Measurements from ENCODE around the gene ARNT2.

ARNT2 gene

DNA sequence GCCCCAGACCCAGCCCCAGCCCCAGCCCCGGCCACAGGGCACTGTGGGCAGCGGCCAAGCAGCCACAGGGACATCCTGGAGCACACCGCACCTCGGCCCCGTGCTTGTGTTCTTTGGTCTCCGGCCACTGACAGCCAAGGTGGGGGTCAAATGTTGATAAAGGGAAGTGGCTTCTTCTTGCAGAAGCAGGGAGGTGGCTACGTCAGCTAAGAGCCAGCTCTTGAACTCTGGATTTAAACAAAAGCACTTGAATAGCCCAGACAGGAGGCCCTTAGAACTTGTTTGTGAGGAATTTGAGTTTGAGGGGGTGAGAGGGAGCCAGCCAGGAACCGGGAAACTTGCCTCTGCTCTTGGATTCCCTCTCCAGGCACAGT is 155.1 kb downstream of the ARNT2 start:
- H3K4me1 ChIP-seq (ENCODE audit: control insufficient read depth, insufficient read depth, low read length): no peaks in the 10 kb centered on the region
- H3K4me3 ChIP-seq (ENCODE audit: low read length): no peak overlapping the region
- H3K9me3 ChIP-seq (ENCODE audit: control insufficient read depth, low read length): no peaks in the 10 kb centered on the region
- H3K27me3 ChIP-seq (ENCODE audit: control insufficient read depth, insufficient read depth, low read length): no peaks in the 10 kb centered on the region
- no peaks in the 10 kb centered on the region for H3K36me3 ChIP-seq (ENCODE audit: control insufficient read depth, insufficient read depth, low read length)
- no peak overlapping the region for H3K9ac ChIP-seq (ENCODE audit: low read length)

DNA sequence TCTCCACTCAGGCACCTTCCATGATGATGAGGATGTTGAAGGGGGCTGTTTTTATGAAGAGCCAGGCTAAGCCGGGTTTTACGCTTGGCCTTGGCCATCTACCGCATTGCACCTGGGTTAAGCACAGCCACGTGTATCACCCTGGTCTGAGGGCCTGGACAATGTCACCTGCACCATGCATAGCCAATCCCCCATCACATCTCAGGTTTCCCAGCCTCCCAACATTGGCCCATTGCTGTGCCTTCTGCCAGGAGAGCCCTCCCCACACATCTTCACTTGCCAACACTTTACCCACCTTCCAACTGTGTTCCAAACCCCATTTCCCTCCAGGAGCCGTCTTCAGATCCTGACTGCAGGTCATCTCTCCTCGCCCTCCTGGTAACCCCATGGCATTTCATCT is 155.6 kb downstream of the ARNT2 start:
- H3K36me3 ChIP-seq (ENCODE audit: control insufficient read depth, insufficient read depth, low read length): no peaks in the 10 kb centered on the region
- H3K4me3 ChIP-seq (ENCODE audit: low read length): no peak overlapping the region
- H3K4me1 ChIP-seq (ENCODE audit: control insufficient read depth, insufficient read depth, low read length): no peaks in the 10 kb centered on the region
- no peaks in the 10 kb centered on the region for H3K27me3 ChIP-seq (ENCODE audit: control insufficient read depth, insufficient read depth, low read length)
- no peaks in the 10 kb centered on the region for H3K9me3 ChIP-seq (ENCODE audit: control insufficient read depth, low read length)
- no peak overlapping the region for H3K9ac ChIP-seq (ENCODE audit: low read length)

DNA sequence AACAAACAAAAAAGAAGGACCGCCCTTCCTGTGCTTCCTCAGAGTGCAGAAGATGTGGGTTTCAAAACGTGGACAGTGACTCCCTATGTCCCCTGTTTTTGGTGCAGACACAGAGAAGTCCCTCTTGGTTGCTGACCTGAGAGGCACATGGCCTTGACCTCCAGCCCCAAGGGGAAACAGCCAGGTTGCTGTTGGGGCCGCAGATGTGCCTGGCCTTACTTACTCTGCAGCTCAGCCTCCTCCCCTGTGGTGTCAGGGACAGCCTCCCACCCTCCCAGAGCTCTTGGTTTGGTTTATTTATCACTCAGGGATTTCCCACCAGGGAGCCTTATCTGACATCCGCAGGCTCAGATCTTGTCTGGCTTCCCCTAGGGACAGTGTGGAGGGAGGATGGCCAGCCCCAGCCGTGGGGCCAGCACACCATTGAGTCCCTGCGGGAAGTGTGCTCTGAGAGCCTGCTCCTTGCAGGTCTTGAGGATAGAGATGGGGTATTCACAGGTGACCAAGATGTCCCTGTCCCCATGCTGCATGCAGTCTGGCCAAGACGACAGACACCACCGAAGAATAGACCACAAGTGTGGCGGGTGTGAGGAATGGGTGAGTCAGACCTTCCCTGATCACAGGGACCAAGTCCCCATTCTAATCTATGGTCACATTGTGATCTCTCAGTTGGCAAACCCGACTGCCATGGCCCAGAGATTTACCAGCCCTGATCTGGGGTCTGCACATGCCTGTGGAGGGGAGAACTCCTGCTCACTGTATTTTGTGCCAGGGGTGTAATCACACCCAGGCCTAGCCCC is 156.6 kb downstream of the ARNT2 start:
- H3K27me3 ChIP-seq (ENCODE audit: control insufficient read depth, insufficient read depth, low read length): no peaks in the 10 kb centered on the region
- H3K36me3 ChIP-seq (ENCODE audit: control insufficient read depth, insufficient read depth, low read length): no peaks in the 10 kb centered on the region
- no peak overlapping the region for H3K9ac ChIP-seq (ENCODE audit: low read length)
- no peaks in the 10 kb centered on the region for H3K4me1 ChIP-seq (ENCODE audit: control insufficient read depth, insufficient read depth, low read length)
- no peak overlapping the region for H3K4me3 ChIP-seq (ENCODE audit: low read length)
- no peaks in the 10 kb centered on the region for H3K9me3 ChIP-seq (ENCODE audit: control insufficient read depth, low read length)

DNA sequence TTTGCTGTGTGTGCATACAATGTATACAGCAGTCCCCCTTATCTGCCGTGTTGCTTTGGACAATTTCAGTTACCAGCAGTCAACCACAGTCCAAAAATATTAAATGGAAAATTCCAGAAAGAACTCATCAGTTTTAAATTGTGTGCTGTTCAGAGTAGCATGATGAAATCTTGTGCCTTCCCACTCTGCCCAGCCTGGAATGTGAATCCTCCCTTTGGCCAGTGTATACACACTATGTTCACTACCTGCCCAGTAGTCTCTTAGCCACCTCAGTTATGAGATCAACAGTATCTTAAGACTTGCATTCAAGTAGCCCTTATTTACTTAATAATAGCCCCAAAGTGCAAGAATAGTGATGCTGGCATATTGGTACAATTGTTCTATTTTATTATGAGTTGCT is 157.3 kb downstream of the ARNT2 start:
- H3K9me3 ChIP-seq (ENCODE audit: control insufficient read depth, low read length): no peaks in the 10 kb centered on the region
- H3K9ac ChIP-seq (ENCODE audit: low read length): no peak overlapping the region
- H3K27me3 ChIP-seq (ENCODE audit: control insufficient read depth, insufficient read depth, low read length): no peaks in the 10 kb centered on the region
- H3K36me3 ChIP-seq (ENCODE audit: control insufficient read depth, insufficient read depth, low read length): no peaks in the 10 kb centered on the region
- H3K4me1 ChIP-seq (ENCODE audit: control insufficient read depth, insufficient read depth, low read length): no peaks in the 10 kb centered on the region
- H3K4me3 ChIP-seq (ENCODE audit: low read length): no peak overlapping the region

DNA sequence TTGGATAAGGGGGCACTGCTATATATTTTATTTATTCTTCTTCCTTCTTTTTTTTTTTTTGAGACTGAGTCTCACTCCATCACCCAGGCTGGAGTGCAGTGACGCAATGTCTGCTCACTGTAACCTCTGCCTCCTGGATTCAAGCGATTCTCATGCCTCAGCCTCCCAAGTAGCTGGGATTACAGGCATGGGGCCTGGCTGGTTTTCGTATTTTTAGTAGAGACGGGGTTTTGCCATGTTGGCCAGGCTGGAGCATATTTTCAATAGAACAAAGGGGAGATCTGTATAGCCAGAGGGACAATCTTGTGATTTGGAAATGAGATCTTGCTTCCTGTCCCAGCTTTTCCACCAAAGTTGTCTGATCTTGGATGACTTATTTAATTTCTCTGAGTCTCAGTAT is 157.9 kb downstream of the ARNT2 start:
- H3K4me3 ChIP-seq (ENCODE audit: low read length): no peak overlapping the region
- H3K27me3 ChIP-seq (ENCODE audit: control insufficient read depth, insufficient read depth, low read length): no peaks in the 10 kb centered on the region
- H3K4me1 ChIP-seq (ENCODE audit: control insufficient read depth, insufficient read depth, low read length): no peaks in the 10 kb centered on the region
- no peaks in the 10 kb centered on the region for H3K9me3 ChIP-seq (ENCODE audit: control insufficient read depth, low read length)
- H3K36me3 ChIP-seq (ENCODE audit: control insufficient read depth, insufficient read depth, low read length): no peaks in the 10 kb centered on the region
- no peak overlapping the region for H3K9ac ChIP-seq (ENCODE audit: low read length)

DNA sequence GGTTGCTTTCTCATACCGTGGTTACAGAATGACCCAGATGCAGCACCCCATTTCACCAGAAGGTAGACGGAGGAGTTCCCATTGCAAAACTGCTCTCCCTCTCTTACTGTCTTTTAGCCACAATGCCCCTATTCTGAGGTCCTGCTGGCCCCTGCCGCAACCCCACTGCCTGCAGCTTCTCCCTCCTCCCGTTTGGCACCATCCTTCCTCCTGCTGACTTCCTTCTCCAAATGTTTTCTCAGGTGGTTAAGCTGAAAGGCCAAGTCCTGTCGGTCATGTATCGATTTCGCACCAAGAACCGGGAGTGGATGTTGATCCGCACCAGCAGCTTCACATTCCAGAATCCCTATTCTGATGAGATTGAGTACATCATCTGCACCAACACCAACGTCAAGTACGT is 158.7 kb downstream of the ARNT2 start:
- Histone ChIP-seq H3K36me3 (ENCODE audit: control insufficient read depth, insufficient read depth, low read length) (no peaks in the 10 kb centered on the region), H3K9me3 (ENCODE audit: control insufficient read depth, low read length) (no peaks in the 10 kb centered on the region), H3K27me3 (ENCODE audit: control insufficient read depth, insufficient read depth, low read length) (no peaks in the 10 kb centered on the region), H3K4me1 (ENCODE audit: control insufficient read depth, insufficient read depth, low read length) (no peaks in the 10 kb centered on the region), H3K4me3 (ENCODE audit: low read length) (no peak overlapping the region), H3K9ac (ENCODE audit: low read length) (no peak overlapping the region)

DNA sequence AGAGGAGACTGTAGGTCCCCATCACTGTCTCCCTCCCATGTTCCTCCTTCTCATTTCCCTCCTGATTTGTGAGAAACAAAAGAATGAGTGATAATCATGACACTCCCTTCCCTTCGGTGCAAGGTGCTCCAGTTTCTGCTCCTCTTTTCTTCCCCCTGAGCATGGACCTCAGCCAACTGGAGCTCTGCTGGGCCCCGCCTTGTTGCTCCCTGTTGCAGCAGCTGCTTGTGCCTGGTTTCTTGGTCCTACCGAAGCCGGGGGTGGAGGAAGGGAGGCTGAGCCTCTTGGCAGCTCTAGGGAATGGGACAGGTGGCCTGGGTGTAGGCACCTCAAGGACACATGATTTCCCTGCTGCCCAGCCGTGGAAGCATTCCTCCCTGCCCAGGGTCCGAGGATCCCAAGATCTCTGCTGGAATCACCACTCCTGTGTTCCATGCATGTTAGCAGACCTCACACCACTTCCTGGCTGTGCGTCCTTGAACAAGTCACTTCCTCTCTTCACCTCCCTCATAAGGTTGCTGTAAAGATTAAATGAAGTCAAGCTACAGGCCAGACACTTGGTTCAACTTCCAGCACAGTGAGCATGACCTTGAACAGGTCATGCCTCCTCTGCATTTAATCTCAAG is 159.3 kb downstream of the ARNT2 start:
- H3K9ac ChIP-seq (ENCODE audit: low read length): no peak overlapping the region
- H3K36me3 ChIP-seq (ENCODE audit: control insufficient read depth, insufficient read depth, low read length): no peaks in the 10 kb centered on the region
- H3K4me3 ChIP-seq (ENCODE audit: low read length): no peak overlapping the region
- no peaks in the 10 kb centered on the region for H3K27me3 ChIP-seq (ENCODE audit: control insufficient read depth, insufficient read depth, low read length)
- H3K9me3 ChIP-seq (ENCODE audit: control insufficient read depth, low read length): no peaks in the 10 kb centered on the region
- H3K4me1 ChIP-seq (ENCODE audit: control insufficient read depth, insufficient read depth, low read length): no peaks in the 10 kb centered on the region

DNA sequence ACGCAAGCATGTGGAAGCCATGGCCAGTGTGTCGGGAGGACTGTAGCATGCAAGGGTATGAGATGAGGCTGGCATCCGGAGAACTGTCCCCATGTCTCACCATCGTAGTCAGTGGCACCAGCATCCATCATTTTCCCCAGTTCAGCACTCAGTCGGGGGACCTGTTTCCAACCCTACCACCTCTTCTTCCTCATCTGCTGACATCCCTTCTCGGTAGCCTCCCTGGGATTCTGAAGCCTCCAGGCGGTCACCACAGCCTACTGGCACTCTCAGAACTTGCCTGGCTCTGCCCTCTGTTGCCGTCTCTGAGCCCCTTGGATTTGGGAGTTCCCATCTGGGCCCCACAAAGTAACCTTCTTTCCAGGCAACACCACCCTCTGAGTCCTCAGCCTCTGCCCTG is 159.9 kb downstream of the ARNT2 start:
- Histone ChIP-seq H3K9me3 (ENCODE audit: control insufficient read depth, low read length) (no peaks in the 10 kb centered on the region), H3K9ac (ENCODE audit: low read length) (no peak overlapping the region), H3K27me3 (ENCODE audit: control insufficient read depth, insufficient read depth, low read length) (no peaks in the 10 kb centered on the region), H3K4me1 (ENCODE audit: control insufficient read depth, insufficient read depth, low read length) (no peaks in the 10 kb centered on the region), H3K4me3 (ENCODE audit: low read length) (no peak overlapping the region), H3K36me3 (ENCODE audit: control insufficient read depth, insufficient read depth, low read length) (no peaks in the 10 kb centered on the region)

DNA sequence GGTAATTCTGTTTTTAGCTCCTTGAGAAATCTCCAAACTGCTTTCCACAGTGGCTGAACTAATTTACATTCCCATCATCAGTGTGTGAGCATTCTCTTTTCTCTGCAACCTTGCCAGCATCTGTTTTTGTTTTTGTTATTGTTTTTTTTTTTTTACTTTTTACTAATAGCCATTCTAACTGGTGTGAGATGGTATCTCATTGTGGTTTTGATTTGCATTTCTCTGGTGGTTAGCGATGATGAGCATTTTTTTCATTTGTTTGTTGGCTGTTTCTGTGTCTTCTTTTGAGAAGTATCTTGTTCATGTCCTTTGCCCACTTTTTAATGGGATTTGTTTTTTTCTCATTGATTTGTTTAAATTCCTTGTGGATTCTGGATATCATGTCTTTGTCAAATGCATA is 161.2 kb downstream of the ARNT2 start:
- H3K4me3 ChIP-seq (ENCODE audit: low read length): no peak overlapping the region
- H3K27me3 ChIP-seq (ENCODE audit: control insufficient read depth, insufficient read depth, low read length): no peaks in the 10 kb centered on the region
- H3K9me3 ChIP-seq (ENCODE audit: control insufficient read depth, low read length): no peaks in the 10 kb centered on the region
- H3K9ac ChIP-seq (ENCODE audit: low read length): no peak overlapping the region
- no peaks in the 10 kb centered on the region for H3K4me1 ChIP-seq (ENCODE audit: control insufficient read depth, insufficient read depth, low read length)
- no peaks in the 10 kb centered on the region for H3K36me3 ChIP-seq (ENCODE audit: control insufficient read depth, insufficient read depth, low read length)

DNA sequence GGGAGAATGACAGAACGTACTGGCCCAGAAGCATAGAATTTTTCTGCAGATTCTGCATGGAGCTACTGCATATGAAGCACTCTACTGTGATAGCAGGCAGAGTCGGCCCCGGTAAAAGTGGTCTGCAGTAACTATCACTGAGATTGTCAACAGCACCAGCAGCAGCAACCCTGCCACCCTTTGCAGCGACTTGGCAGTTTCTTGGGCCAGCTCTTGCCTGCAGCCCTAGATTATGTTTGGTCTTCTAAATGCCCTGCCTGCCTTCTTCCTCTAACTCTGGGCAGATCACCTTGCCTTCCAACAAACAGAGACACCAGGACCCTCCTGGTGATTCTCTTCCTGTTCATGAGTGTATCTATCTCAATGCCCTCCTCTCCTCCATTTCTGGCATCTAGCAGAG is 161.8 kb downstream of the ARNT2 start:
- Histone ChIP-seq H3K4me3 (ENCODE audit: low read length) (no peak overlapping the region), H3K27me3 (ENCODE audit: control insufficient read depth, insufficient read depth, low read length) (no peaks in the 10 kb centered on the region), H3K4me1 (ENCODE audit: control insufficient read depth, insufficient read depth, low read length) (no peaks in the 10 kb centered on the region), H3K36me3 (ENCODE audit: control insufficient read depth, insufficient read depth, low read length) (no peaks in the 10 kb centered on the region), H3K9me3 (ENCODE audit: control insufficient read depth, low read length) (no peaks in the 10 kb centered on the region), H3K9ac (ENCODE audit: low read length) (no peak overlapping the region)

DNA sequence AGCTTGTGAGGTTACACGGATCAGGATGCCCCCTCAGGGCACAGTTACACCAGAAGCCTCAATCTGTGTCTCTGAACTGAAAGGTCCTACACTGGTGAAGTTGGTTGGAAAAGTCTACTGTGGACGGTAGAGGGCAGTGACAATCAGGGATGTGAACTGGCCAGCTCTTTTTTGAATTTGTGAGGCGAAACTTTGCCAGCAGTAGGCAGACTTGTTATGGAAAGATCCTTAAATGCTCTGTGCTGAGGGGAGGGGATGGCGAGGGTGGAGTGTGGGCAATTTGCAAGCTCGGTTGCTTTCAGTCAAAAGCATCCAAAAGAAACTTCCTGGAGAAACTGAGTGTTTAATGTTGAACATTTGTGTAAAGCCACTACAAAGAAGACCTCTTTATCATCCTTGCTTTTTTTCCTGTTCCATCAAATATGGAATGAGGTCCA is 163.6 kb downstream of the ARNT2 start:
- Histone ChIP-seq H3K4me3 (ENCODE audit: low read length) (no peak overlapping the region), H3K36me3 (ENCODE audit: control insufficient read depth, insufficient read depth, low read length) (no peaks in the 10 kb centered on the region), H3K9me3 (ENCODE audit: control insufficient read depth, low read length) (no peaks in the 10 kb centered on the region), H3K9ac (ENCODE audit: low read length) (no peak overlapping the region), H3K4me1 (ENCODE audit: control insufficient read depth, insufficient read depth, low read length) (no peaks in the 10 kb centered on the region), H3K27me3 (ENCODE audit: control insufficient read depth, insufficient read depth, low read length) (no peaks in the 10 kb centered on the region)

DNA sequence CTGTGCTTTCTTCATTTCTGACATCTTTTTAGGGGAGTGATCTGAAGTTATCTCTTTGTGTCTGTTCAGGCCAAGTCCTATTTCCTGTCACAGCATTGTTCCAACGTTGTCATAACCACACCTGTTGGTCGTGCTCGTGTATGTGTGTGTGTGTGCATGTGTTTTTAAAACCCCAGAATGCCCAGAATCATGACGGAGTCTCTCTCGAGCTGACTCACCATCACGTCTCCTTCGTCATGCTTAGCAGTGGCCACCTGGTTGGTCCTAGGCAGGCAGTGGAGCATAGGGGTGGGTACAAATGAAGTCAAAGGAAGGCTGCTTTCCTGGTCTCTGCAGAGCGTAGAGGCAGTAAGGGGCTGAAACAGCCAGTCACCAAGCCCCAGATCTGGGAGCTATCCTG is 164.1 kb downstream of the ARNT2 start:
- Histone ChIP-seq H3K4me1 (ENCODE audit: control insufficient read depth, insufficient read depth, low read length) (no peaks in the 10 kb centered on the region), H3K9me3 (ENCODE audit: control insufficient read depth, low read length) (no peaks in the 10 kb centered on the region), H3K36me3 (ENCODE audit: control insufficient read depth, insufficient read depth, low read length) (no peaks in the 10 kb centered on the region), H3K27me3 (ENCODE audit: control insufficient read depth, insufficient read depth, low read length) (no peaks in the 10 kb centered on the region), H3K4me3 (ENCODE audit: low read length) (no peak overlapping the region), H3K9ac (ENCODE audit: low read length) (no peak overlapping the region)
